Measurements from ENCODE around the gene GAS7. TPM values are rescaled to one million over a fixed set of nuclear protein-coding genes. Genes with fewer than 3 reads are reported as not detected.

Gene GAS7
- total and polyA plus RNA-seq, 9 donors = 7.1 to 48.0 (median 24.2) TPM

- H3K27me3 ChIP-seq = no peaks in the 10 kb centered on the region
- intact Hi-C loops (cut with DNase I) = no loop called here
- H3K36me3 ChIP-seq = no peaks in the 10 kb centered on the region
- H3K27ac ChIP-seq = no peak overlapping the region
- no peak for DNase-seq
- no peaks in the 10 kb centered on the region for H3K4me1 ChIP-seq (ENCODE audit: insufficient read depth)
- WGBS, 3 donors = 75 to 85% (median 80%) methylated on average over 4 of the region's 4 CpGs
- H3K9me3 ChIP-seq = no peaks in the 10 kb centered on the region
- TF ChIP-seq CTCF (IDR thresholded peaks at IDR 0.05) (no peak), POLR2A (IDR thresholded peaks at IDR 0.05) (no peak), EP300 (IDR thresholded peaks at IDR 0.05) (no peak)
- no peak overlapping the region for H3K4me3 ChIP-seq
Observed at GRCh38 chr17:10109146-10109545, 89.3 kb downstream of the GAS7 start.

DNA sequence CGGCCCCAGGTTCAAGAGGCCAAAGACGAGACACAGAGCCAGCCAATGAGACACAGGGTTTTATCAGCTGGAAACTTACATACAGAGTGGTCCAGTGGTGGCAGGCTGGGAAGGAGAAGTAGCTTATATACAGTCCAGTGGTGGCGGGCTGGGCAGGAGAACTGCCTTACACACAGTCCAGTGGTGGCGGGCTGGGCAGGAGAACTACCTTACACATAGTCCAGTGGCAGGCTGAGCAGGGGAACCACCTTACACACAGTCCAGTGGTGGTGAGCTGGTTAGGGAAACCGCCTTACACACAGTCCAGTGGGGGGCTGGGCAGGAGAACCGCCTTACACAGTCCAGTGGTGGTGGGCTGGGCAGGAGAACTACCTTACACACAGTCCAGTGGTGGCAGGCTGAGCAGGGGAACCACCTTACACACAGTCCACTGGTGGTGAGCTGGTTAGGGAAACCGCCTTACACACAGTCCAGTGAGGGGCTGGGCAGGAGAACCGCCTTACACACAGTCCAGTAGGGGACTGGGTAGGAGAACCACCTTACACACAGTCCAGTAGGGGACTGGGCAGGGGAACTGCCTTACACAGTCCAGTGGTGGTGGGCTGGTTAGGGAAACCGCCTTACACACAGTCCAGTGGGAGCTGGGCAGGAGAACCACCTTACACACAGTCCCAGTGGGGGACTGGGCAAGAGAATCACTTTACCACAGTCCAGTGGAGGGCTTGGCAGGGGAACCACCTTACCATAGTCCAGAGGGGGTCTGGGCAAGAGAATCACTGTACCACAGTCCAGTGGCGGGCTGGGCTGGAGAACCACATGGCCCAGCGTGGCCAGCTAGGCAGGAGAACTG is 90.9 kb downstream of the GAS7 start:
- Histone ChIP-seq H3K27ac (no peak overlapping the region), H3K27me3 (no peaks in the 10 kb centered on the region), H3K36me3 (no peaks in the 10 kb centered on the region), H3K4me1 (ENCODE audit: insufficient read depth) (no peaks in the 10 kb centered on the region), H3K9me3 (no peaks in the 10 kb centered on the region), H3K4me3 (no peak overlapping the region)
- intact Hi-C loops (cut with DNase I) = no loop called here
- WGBS, 3 donors = 78 to 93% (median 89%) methylated on average over 11 of the region's 11 CpGs
- DNase-seq = no peak
- TF ChIP-seq POLR2A (IDR thresholded peaks at IDR 0.05) (no peak), CTCF (IDR thresholded peaks at IDR 0.05) (no peak), EP300 (IDR thresholded peaks at IDR 0.05) (no peak)

DNA sequence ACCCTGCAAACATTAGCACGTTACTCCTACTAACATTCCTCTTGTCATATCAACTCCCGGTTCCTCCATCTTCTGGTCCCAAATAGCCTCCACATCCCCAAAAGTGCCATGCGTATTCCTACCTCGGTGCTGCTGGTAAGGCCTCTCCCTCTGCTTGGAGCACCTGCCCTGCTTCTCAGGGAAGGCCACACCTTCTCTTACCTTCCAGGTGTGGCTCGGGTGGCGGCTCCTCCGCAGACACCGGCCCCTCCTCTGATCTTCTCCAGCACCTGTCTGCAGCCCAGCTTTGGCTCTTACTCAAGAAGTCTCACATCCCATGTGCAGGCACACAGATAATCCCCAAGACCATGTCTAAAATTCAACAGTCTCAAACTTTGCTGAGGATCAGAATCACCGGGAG is 92.3 kb downstream of the GAS7 start:
- WGBS, 3 donors = 87 to 89% (median 88%) methylated on average over 9 of the region's 9 CpGs

GRCh38 chr17:10105513-10106001 is 92.8 kb downstream of the GAS7 start:
- 46 to 69% (median 50%) methylated on average over 10 of the region's 10 CpGs for WGBS, 3 donors
- no peaks in the 10 kb centered on the region for H3K27me3 ChIP-seq
- no peak overlapping the region for H3K4me3 ChIP-seq
- TF ChIP-seq POLR2A (IDR thresholded peaks at IDR 0.05) (no peak), EP300 (IDR thresholded peaks at IDR 0.05) (peak; percentile 29), CTCF (IDR thresholded peaks at IDR 0.05) (no peak)
- H3K27ac ChIP-seq = no peak overlapping the region
- no peaks in the 10 kb centered on the region for H3K9me3 ChIP-seq
- no peaks in the 10 kb centered on the region for H3K36me3 ChIP-seq
- peak in 1 of 5 donors; percentile 56 for DNase-seq
- no peaks in the 10 kb centered on the region for H3K4me1 ChIP-seq (ENCODE audit: insufficient read depth)
- intact Hi-C loops (cut with DNase I) = no loop called here

More for the DNA sequence above, 92.3 kb downstream of the GAS7 start:
- no peak overlapping the region for H3K27ac ChIP-seq
- H3K4me3 ChIP-seq = no peak overlapping the region
- intact Hi-C loops (cut with DNase I) = no loop called here
- no peaks in the 10 kb centered on the region for H3K4me1 ChIP-seq (ENCODE audit: insufficient read depth)
- no peaks in the 10 kb centered on the region for H3K36me3 ChIP-seq
- no peaks in the 10 kb centered on the region for H3K27me3 ChIP-seq
- TF ChIP-seq EP300 (IDR thresholded peaks at IDR 0.05) = no peak
- TF ChIP-seq CTCF (IDR thresholded peaks at IDR 0.05) = no peak
- TF ChIP-seq POLR2A (IDR thresholded peaks at IDR 0.05) = no peak
- no peak for DNase-seq
- no peaks in the 10 kb centered on the region for H3K9me3 ChIP-seq
